Stimulated activated CD4-positive, alpha-beta T cell treated with anti-CD3 and anti-CD28 coated beads, Interleukin-4, amount 100 ng/mL, for 4 hours (primary cell): ENCODE measurements around the gene KDM1A.

Experiments
- DNase-seq, 2 experiments: peaks; one replicate each; pipeline ENCODE4 v3.0.0-alpha.2; 2020

KDM1A gene

DNA sequence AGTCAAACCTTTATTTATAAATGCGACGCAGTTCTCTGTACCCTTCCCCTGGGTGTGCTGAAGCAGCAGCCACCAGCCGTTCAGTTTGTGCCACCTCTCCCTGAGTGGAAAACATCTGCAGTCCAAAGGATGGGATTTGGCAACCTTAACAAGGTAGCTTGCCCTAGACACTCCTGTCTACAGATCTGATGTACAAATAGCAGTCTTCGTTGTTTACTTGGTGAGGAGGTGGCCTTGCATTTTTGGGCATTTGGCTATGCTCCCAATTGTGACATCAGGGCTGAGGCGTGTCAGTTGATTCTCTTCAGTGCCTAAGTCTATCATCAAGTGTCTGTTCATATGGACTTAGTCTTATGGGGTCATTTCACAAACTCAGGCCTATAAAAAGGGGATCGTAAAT is 59.8 kb downstream of the KDM1A start:
- DNase-seq = no peak

DNA sequence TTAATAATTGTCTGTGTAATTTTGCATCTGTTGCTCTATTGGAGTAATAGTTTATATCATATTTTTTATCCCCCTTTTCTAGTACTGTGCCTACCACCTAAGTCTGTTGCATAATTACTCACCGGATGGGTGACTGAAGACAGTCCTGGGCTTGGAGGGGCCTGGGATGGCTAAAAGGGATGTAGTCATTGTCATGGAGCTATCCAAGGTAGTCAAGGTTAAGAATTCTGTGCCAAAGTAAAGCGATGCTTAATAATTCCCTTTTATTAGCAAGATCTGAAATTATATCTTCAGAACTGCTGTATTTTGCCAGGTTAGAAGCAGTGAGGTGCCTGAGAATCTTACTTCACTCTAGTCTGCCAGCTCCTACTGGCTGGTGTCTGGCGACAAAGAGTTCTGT is 61.6 kb downstream of the KDM1A start:
- no peak for DNase-seq

DNA sequence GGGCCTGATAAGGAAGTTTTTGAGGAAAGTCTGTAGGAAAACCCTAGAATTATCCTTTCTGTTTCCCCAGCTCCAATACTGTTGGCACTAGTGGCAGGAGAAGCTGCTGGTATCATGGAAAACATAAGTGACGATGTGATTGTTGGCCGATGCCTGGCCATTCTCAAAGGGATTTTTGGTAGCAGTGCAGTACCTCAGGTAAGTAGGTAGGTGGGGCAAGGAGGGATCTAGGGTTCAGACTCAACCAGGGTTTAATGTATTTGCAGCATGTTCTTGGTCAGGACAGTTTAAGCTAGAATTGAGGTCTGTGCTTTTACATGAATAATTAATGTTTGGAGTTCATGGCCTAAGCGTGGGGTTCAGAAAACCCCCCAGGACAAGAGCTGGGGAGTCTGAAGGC is 62.1 kb downstream of the KDM1A start:
- no peak for DNase-seq

DNA sequence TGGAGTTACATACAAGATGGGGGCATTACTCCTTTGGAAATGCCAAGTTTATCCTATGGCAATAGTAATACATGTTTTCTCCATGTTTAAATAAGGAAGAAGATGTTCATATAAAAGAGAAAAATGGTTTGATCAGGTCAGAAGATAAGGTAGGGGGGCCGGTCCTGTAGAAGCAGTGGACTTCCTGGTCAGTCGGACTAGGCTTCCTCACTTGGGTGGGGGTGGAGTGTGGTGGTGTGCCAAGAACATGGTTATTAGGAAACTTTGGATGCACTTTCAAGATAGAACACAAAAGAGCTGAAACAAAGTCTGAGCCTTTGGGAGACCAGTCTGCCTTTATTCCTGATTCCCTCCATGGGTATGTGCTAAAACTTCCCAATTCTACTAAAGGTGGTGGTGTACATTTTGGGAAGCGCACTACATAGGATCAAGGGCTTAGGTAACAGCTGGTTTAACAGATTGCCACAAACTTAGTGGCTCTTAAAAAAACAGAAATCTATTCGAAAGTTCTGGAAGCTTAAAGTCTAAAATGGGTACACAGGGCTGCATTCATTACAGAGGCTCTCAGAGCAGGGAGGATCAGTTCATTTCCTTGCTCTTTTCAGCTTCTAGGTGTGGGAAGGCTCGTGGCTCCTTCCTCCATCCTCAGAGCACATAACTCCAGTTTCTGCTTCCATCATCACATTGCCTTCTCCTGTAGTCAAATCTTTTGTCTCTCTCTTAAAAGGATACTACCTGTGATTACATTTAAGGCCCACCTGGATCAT is 64.6 kb downstream of the KDM1A start:
- DNase-seq = no peak

DNA sequence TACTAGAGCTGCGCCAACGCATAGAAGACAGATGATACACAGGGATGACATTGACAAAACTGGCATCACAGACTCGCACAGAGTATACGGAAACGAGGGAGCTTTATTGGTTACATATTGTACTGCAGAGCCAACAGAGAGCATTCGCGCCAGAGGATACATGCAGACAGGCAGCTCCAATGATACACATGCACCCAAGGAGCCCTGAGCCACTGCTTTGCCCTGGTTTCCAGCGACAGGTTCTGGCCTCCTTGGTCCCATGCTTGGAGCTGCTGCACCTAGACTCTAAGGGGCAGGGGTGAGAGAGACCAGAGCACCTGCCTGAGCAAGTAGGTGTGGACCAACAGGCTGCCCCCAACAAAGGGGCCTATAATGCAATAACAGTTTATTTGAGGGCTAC is 65.6 kb downstream of the KDM1A start:
- no peak for DNase-seq

DNA sequence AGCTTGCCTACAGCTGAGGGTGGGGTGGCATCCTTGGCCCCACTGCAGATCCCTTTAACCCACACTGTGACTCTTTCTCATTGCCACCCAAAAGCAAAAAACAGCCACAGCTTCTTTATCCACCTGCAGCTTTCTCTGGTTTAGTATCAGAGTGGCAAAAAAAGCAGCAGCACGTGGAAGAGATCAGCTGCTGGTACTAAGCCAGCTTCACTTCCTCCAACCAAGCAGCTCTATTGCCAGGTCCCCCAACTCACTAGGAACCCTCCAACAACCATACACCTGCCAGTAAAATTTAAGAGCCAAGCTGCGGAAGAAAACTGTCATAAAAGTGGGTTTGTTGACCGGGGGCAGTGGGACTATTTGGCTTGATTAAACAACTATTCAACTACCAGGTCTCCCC is 66.4 kb downstream of the KDM1A start:
- DNase-seq = no peak

DNA sequence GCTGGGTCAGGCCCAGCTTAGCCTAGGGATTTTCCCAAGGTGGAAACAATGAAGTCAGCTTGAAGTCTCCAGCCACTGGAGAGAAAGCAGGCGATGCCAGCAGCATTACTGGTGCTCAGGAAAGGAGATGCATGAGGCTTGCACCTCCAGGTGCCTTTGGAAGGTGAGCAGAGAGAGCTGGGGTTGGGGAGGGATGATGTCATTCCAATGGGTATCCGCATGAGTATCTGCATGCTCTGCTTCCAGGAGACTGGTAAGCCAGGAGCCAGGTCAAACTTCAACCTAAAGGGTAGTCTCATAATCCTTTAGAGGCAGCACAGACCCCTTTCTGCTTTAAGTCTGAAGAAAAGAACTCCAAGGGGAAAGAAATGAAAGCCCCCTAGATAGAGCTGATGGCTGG is 68.8 kb downstream of the KDM1A start:
- no peak for DNase-seq

DNA sequence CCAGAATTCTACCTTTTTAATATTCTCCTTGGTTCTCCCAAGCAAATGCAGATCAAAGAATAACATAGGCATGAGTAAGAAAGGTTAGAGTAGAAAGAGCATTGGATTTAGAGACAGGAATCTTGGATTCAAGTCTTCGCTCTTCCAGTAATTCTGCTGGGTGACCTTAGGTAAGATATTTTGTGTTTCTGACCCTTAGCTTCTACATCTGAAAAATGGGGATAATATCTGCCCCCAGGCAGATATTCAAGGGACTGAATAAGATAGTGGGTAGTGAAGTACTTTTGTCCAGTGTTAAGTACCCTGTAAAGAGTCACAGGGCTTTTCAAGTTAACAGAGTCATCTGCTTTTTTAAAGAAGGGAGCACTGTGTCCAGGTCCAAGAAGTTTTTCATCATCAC is 70.8 kb downstream of the KDM1A start:
- DNase-seq = no peak

DNA sequence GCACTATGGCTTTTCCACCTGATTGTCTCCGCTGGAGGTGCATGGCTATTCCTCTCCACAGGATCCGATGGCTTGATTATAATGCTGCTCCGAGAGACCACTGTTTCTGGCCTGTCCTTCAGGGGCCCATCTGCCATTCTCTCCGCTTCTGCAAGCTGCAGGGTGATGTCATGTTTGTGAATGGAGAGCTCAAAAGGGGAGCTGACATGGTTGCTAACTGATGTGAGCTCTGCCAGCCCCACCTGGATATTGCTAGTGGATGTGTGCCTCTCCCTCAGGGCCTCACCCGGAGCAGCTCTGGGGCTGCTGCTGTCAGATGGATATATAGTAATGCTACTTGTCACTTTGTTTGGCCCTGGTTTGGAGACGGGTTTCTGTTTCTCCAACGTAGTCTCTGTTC is 72.3 kb downstream of the KDM1A start:
- no peak for DNase-seq

DNA sequence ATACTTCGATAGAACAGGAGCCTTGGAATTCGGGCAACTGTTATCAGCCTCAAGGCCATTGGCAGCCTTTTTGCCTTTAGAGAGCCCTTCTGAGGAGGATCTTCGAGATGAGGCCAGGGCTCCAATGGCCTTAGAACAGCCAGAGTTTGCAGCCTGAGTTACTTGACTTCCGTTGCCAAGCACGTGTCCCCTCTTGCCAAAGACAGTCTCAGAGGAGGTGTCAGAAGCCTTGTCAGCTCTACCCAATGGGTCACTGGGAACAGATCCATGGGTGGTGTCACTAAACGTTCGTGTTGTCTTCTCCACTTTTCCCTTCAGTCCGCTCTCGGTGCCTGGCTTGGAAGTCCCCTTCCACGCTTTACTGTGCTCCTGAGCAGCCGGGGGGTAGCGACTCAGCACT is 73.2 kb downstream of the KDM1A start:
- DNase-seq = no peak

DNA sequence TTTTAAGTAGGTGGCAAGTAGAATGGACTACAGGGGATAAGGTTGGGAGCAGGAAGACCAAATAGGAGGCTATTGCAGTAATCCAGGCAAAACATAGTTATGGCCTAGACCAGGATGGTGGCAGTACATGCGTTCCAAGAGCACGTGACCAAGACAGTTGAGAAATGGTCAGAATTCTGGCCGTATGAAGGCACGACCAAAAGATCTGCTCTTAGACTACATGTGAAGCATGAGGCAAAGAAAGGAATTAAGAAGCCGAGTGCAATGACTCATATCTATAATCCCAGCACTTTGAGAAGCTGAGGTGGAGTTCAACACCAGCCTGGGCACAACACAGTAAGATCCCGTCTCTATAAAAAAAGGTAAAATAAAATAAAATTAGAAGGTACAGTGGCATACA is 78.0 kb downstream of the KDM1A start:
- no peak for DNase-seq

DNA sequence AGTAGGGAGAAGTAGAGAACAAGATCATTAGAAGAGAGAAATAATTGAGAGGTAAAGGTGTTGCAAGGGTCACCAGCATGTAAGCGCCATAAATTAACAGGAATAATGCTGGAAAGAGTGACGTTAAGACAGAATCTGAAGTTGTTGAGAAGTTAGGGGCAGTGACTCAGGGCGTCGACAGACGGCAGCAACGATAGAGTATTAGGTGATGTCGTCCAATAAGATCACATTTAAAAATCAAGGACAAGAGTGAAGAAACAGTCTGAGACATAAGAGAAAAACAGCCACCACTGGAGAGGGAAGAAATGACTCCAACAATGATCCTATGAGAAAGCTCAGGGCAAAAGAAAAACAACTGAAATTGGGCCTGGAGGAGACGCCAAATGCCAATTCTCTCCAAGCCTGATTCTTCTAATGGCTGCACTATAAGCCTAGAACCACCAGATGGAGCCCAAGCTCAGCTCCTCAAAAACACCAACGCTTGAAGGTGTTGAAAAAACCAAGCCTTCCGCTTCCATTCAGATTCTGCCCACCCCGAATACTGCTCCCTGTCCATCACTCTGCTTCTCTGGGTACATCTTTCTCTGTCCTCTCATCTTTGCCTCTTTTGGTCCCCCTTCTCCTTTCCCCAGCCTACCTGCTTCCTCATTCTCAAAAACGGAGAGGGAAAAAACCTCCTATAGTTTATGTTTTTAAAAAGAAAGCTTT is 79.3 kb downstream of the KDM1A start:
- peak; percentile 36 to 57 for DNase-seq

DNA sequence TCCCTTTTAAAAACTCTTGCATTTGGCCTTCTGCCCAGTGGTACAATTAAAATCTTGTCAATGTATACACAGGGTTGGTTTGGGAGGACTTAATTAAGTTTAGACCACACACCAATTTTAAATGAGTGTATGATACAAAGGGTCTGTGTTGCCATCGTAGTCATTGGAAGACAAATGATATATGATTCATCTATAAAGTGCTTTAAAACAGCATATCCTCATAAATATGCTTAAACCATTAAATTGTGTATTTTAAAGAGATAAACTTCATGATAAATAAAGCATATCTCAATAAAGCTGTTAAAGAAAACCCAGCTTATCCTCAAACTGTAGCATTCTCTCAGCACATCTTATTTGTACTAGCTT is 79.9 kb downstream of the KDM1A start:
- no peak for DNase-seq

DNA sequence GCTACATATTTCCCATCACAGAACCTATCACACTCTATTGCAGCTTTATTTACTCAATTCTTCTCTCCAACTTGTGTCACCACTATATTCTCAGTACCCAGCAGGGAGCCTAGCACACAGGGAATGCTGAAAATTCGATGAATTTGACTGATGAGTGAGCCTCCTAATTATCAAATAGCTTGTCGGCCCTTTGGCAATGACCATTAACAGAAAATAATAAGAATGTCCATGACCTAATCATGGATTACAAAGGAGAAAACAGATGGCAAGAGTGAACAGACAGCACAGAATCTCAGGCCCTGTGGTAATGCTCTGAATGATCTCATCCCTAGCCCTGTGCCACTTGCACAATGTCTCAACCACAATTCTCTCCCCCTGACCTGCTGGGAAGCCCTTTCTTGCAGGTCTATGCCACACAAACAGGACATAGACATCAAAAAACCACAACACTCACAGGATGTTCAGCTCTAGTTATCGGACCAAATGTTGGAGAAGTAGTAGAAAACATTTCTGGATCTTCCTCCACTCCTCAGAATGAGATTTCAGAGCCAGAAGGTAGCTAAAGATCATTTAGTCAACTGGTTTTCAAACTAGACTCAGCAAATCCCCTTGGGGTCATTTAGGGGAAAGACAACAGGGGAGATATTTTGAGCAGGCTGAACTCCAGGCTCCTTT is 80.9 kb downstream of the KDM1A start:
- peak in 1 of 2 experiments; percentile 17 for DNase-seq

DNA sequence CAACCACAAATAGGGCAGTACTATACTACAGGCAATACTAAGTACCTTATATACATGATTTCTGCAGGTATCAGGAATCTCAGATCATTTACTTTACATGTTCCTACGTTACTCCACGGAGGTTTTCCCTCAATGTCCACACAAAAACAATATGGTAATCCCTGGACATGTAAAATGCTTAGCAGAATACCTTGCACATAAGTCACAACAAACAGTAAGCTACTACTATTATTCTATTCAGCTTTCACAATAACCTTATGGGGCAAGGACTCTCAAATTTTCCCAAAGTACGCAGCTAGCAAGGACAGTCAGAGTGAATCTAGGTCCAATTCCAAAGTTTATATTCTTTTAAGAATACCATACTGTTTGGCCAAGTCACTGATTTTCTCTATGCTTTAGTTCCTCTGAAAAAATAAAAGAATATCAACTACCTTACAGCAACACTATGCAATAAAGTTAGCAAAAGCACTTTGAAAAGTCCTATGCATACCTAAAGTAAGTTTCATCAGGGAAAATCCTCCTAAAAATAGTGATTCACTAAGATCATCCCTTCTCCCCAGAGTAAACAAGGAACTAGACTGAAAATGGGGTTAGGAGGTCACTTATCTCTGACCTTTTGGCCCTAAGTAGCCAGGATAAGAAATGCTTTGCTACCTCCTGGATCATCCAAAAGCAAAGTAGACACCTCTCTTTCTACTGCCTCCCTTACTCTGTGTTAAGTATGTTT is 82.0 kb downstream of the KDM1A start:
- DNase-seq = no peak

DNA sequence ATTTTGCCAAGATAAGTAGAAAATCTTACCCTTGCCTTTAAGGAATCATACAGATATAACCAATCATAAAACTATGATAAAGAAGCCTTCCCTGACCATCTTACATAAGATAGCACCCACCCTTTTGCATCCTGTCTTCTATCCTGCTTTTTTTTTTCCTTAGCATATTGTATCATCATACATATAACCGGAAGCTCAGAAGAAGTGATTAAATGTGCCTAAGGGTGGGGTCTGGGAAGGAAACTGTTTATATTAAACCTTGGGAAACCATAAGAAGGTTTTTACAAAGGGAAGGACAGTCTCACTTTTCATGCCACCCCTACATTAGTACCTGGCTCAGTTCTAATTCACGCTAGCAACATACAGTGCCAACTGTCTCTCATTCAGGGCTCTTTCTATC is 82.6 kb downstream of the KDM1A start:
- no peak for DNase-seq

DNA sequence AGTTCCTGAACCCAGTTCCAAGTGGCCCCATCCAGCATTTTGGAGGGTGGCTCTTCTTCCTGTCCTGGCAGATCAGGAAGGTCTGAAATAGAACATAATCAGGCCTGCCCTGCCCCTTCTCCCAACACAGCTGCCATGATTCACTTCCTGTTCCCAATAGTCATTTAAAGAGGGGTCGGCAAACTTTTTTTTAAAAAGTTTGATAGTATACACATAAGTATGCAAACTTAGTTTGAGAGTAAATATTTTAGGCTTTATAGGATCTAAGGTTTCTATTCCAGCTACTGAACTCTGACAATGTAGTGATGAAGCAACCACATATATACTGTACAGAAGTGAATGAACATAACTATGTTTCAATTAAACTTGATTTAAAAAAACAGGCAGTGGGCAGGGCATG is 83.0 kb downstream of the KDM1A start:
- no peak for DNase-seq

DNA sequence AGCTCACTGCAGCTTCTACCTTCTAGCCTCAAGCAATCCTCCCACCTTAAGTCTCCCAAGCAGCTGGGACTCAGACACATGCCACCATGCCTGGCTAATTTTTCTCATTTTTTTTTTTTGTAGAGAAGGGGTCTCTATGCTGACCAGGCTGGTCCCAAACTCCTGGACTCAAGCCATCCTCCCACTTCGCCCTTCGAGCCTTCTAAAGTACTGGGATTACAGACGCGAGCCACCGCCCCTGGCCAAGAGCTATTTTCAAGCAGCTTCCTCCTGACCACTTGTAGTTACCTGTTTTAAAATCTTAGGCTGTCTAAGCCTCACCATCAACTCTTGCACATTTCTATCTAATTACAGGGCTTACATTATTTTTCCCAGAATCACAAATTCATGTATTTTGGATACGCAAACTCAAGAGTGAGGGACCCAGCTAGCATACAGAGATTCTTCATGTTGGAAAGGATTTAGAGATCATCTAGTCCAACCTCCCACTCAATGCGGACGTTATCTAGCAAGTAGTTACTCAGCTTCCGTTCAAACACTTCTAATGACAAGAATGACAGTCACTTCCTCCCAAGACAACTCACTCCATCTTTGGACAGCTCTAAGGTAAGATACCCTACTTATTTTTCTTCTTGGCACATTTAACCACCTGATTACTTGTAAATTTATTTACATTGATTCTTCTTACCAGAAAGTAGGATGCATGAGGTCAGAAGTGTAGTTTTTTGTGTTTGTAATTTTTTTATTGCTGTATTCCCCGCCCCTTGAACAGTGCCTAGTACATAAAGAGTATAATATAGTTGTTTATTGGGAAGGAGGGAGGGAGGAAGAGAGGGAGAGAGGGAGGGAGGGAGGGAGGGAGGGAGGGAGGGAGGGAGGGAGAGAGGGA is 84.0 kb downstream of the KDM1A start:
- DNase-seq = peak in 1 of 2 experiments; percentile 28

DNA sequence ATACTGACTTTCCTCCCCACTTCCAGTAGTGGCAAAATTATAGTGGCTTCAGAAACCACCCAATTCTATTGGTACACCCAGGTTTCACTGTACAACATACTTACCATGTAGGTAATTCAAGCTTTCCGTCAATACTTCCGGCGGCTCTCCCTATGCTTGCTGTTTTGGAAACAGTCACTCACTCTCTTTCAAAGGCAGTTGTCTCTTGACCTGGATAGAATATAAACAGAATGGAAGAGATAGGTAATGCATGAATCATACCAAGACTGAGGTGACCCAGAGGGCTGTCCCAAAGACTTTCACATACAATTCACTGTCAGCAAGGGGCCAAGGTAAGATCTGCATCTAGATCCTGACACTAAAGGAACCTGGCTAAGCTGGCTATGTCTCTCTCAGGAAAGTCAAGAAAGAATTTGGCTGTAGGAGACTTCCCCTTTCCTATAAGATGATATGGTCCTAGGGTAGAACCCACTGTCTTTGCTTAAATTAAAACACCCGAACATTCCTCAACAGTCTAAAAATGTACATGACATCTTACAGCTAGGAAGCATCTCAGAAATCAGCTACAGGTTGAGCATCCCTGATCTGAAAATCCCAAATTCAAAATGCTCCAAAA is 89.8 kb downstream of the KDM1A start:
- DNase-seq = peak in 1 of 2 experiments; percentile 28

DNA sequence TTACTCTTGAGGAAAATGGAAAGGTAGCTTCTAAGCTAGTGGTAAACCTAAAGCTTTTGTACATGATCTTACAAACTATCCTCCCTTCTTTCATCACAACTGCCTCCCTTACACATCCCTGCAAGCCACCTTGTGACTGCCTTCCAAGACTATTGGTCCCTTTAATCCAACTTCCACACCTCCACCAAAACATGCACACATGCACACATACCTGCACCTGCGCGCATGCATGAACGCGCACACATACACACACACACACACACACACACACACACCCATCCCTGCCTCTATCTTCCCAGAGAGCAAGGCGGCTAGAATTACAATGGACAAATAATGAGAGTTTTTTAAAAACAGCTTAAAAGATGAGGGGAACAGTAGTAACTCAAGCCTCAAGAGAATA is 91.1 kb downstream of the KDM1A start:
- DNase-seq = no peak

DNA sequence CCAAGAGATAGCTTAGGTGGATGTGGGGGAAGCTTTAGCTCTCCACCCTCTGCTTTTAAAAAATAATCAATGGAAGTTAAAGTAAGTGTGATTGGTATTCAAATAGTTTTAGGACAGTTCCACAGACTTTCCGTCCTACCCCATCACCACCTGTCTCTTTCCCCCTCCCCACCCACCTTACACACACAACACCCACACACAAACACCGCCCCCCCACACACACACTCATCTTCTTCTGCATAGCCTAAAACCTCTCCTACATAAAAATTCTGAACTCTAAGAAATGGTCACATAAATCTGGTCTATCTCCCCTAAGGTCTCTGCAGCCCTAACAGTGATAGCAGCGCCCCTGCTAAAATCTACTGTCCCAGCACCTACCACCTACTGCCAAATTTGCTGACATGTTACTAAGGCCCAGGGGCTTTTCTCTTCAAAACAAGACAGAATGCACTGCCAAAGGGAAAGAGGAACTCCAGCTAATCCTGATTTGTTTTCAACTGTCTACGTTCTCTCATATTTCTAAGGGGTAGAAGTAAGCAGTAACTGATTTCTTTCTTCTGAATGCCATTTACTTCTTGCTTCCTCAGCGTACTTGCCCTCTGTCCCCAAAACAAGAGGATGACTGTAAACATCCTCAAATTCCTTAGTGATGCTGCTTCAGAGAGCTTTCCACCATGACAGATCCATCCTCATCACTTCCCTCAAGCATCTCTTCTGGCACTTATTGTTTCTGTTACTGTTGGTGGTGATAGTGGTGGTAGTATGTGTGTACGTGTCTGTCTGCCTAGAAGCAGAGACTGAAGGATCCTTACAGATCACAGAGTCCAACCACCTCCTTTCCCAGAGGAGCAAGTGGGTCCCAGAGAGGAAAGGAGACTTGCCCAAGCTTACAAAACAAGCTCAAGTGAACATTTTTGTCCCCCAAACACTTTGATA is 92.6 kb downstream of the KDM1A start:
- DNase-seq = peak in 1 of 2 experiments; percentile 45
